IMR-90 (cell line): Measurements from ENCODE around the gene PEF1.

Source experiments
- BHLHE40 ChIP-seq: fragments of 150-350 bp; IDR thresholded peaks from 2 replicates; pipeline ENCODE4 v1.6.1; 2016; ENCODE audit warnings: mild to moderate bottlenecking, low read depth, low read length
- CEBPB ChIP-seq: IDR thresholded peaks from 2 replicates; pipeline ENCODE4 v1.6.1; 2012; ENCODE audit warnings: low read depth, low read length, improper control_type of control experiment
- FOS ChIP-seq: fragments of 150-350 bp; IDR thresholded peaks from 2 replicates; pipeline ENCODE4 v1.6.1; 2016; ENCODE audit warnings: low read depth, low read length
- MAFK ChIP-seq: IDR thresholded peaks from 2 replicates; pipeline ENCODE4 v1.6.1; 2012; ENCODE audit warnings: low read depth, low read length, improper control_type of control experiment
- MXI1 ChIP-seq: IDR thresholded peaks from 2 replicates; pipeline ENCODE4 v1.6.1; 2012; ENCODE audit warnings: low read depth, mild to moderate bottlenecking, low read length, moderate library complexity, borderline replicate concordance
- POLR2A ChIP-seq: IDR thresholded peaks from 2 replicates; pipeline ENCODE4 v1.6.1; 2012; ENCODE audit warnings: mild to moderate bottlenecking, low read depth, low read length
- RAD21 ChIP-seq: IDR thresholded peaks from 2 replicates; pipeline ENCODE4 v1.6.1; 2012; ENCODE audit warnings: low read length, improper control_type of control experiment
- RCOR1 ChIP-seq: IDR thresholded peaks from 2 replicates; pipeline ENCODE4 v1.6.1; 2012; ENCODE audit warnings: mild to moderate bottlenecking, low read length, improper control_type of control experiment; ENCODE audit not compliant: insufficient replicate concordance
- RFX5 ChIP-seq: IDR thresholded peaks from 2 replicates; pipeline ENCODE4 v1.8.0; 2012; ENCODE audit warnings: low read depth, mild to moderate bottlenecking, low read length, moderate library complexity
- TF ChIP-seq, protein P1 (sequence below): conservative IDR thresholded peaks from 2 replicates; pipeline ENCODE4 v1.5.1; 2012; ENCODE audit warnings: mild to moderate bottlenecking, low read depth, low read length, improper control_type of control experiment
- TF ChIP-seq, protein P2 (sequence below): fragments of 150-350 bp; IDR thresholded peaks from 2 replicates; pipeline ENCODE4 v1.6.1; 2016; ENCODE audit warnings: low read depth, mild to moderate bottlenecking, low read length, moderate library complexity, borderline replicate concordance
- TF ChIP-seq, protein P3 (sequence below): fragments of 150-350 bp; IDR thresholded peaks from 2 replicates; pipeline ENCODE4 v1.6.1; 2017; ENCODE audit warnings: mild to moderate bottlenecking, antibody characterized with exemption, low read length, low read depth

DNA sequence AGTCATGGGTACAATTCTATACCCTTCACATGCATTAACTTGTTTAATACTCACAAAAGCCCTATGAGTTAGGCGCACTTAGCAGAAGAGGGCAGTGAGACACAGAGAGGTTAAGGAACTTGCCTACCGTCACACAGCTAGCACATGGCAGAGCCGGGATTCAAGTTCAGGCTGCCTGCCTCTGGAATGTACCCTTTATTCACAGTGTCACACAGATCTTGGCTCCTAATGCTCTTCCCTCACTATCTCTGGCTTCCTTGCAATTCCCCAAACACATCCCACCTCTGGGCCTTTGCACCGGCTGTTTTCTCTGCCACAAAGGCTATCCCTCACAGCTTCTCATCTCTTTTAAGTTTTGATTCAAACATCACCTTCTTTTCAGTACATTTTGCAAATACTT is 34.0 kb upstream of the PEF1 start:
- no peak for TF ChIP-seq POLR2A
- TF ChIP-seq, protein P1, sequence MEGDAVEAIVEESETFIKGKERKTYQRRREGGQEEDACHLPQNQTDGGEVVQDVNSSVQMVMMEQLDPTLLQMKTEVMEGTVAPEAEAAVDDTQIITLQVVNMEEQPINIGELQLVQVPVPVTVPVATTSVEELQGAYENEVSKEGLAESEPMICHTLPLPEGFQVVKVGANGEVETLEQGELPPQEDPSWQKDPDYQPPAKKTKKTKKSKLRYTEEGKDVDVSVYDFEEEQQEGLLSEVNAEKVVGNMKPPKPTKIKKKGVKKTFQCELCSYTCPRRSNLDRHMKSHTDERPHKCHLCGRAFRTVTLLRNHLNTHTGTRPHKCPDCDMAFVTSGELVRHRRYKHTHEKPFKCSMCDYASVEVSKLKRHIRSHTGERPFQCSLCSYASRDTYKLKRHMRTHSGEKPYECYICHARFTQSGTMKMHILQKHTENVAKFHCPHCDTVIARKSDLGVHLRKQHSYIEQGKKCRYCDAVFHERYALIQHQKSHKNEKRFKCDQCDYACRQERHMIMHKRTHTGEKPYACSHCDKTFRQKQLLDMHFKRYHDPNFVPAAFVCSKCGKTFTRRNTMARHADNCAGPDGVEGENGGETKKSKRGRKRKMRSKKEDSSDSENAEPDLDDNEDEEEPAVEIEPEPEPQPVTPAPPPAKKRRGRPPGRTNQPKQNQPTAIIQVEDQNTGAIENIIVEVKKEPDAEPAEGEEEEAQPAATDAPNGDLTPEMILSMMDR: no peak
- TF ChIP-seq, protein P2, sequence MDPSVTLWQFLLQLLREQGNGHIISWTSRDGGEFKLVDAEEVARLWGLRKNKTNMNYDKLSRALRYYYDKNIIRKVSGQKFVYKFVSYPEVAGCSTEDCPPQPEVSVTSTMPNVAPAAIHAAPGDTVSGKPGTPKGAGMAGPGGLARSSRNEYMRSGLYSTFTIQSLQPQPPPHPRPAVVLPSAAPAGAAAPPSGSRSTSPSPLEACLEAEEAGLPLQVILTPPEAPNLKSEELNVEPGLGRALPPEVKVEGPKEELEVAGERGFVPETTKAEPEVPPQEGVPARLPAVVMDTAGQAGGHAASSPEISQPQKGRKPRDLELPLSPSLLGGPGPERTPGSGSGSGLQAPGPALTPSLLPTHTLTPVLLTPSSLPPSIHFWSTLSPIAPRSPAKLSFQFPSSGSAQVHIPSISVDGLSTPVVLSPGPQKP: no peak
- TF ChIP-seq MAFK: no peak
- TF ChIP-seq, protein P3, sequence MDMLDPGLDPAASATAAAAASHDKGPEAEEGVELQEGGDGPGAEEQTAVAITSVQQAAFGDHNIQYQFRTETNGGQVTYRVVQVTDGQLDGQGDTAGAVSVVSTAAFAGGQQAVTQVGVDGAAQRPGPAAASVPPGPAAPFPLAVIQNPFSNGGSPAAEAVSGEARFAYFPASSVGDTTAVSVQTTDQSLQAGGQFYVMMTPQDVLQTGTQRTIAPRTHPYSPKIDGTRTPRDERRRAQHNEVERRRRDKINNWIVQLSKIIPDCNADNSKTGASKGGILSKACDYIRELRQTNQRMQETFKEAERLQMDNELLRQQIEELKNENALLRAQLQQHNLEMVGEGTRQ: no peak
- TF ChIP-seq RCOR1: no peak
- no peak for TF ChIP-seq RAD21
- no peak for TF ChIP-seq CEBPB
- TF ChIP-seq MXI1: no peak
- no peak for TF ChIP-seq BHLHE40
- no peak for TF ChIP-seq FOS
- TF ChIP-seq RFX5: no peak
